ENCODE data around the gene COL28A1. TPM values are rescaled to one million over a fixed set of nuclear protein-coding genes. Genes with fewer than 3 reads are reported as not detected.
"Not testable (repeated sequence)": the region's sequence is repeated elsewhere in the genome, so short reads cannot be mapped to it uniquely, and the experiment has no call there.

Gene COL28A1
- total RNA-seq, 3 donors from 2014 or later (not counting 1 experiment from before 2014, with no cell fraction given): 0.28 to 0.84 (median 0.45) TPM

DNA sequence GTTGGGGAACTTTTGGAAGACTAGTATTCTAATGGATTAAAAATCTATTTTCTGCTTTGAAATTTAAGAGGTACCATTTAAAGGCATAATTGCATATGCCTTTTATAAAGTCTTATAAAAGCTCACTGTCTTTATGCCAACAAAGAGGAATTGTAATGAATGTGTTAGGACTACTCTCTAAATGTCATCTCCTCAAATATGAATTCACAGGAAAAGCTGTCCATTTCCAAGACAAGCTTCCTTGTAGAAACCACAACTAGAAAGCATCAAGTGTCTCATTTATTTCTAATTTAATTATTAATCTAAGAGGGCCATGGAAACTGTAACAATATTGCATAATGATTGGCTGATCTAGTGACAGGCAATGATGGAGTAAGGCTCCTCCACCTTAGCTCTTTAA lies 130.2 kb downstream of the COL28A1 start:
- peaks cover 4 to 6% of the 10 kb centered on the region in 2 donors for H3K27me3 Mint-ChIP-seq (ENCODE audit: low read depth in 2 of 2)
- Histone ChIP-seq H3K27me3 (ENCODE audit: control insufficient read depth, insufficient read depth, low read length) (no peaks in the 10 kb centered on the region), H3K4me3 (ENCODE audit: low read length) (no peak overlapping the region), H3K4me1 (ENCODE audit: control insufficient read depth, insufficient read depth, low read length) (no peaks in the 10 kb centered on the region), H3K9me3 (ENCODE audit: control insufficient read depth, insufficient read depth, low read length) (no peaks in the 10 kb centered on the region), H3K36me3 (ENCODE audit: control insufficient read depth, insufficient read depth, low read length) (no peaks in the 10 kb centered on the region), H3K27ac (ENCODE audit: low read length) (no peak overlapping the region)
- ATAC-seq (no peak), DNase-seq (no peak)
- H3K27ac Mint-ChIP-seq: no peak overlapping the region
- intact Hi-C loops (cut with micrococcal nuclease): no loop called here
- no peaks in the 10 kb centered on the region for H3K4me1 Mint-ChIP-seq
- no peaks in the 10 kb centered on the region for H3K9me3 Mint-ChIP-seq
- peaks cover 5% of the 10 kb centered on the region for H3K36me3 Mint-ChIP-seq
- TF ChIP-seq, protein P1, sequence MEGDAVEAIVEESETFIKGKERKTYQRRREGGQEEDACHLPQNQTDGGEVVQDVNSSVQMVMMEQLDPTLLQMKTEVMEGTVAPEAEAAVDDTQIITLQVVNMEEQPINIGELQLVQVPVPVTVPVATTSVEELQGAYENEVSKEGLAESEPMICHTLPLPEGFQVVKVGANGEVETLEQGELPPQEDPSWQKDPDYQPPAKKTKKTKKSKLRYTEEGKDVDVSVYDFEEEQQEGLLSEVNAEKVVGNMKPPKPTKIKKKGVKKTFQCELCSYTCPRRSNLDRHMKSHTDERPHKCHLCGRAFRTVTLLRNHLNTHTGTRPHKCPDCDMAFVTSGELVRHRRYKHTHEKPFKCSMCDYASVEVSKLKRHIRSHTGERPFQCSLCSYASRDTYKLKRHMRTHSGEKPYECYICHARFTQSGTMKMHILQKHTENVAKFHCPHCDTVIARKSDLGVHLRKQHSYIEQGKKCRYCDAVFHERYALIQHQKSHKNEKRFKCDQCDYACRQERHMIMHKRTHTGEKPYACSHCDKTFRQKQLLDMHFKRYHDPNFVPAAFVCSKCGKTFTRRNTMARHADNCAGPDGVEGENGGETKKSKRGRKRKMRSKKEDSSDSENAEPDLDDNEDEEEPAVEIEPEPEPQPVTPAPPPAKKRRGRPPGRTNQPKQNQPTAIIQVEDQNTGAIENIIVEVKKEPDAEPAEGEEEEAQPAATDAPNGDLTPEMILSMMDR (IDR thresholded peaks at IDR 0.05): no peak
- no peak overlapping the region for H3K4me3 Mint-ChIP-seq

DNA sequence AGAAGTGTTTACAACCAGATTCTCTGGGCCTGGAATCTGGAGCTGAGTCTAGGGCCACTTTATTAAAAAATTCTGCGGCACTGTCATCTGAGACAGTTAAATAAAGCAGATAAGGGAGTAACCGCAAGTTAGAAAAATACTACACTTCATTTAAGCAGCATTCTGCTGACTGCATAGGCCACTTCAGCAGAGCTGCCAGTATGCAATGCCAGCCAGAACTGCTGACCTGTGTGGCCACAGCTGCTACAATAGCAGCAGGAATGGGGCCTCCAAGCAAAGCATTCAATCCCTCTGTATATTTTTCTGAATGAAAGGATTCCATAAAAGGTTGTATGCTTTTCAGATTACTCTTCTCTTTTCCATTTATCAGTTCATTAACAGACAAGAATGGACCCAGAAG lies 136.0 kb downstream of the COL28A1 start:
- Mint-ChIP-seq H3K4me1 (no peaks in the 10 kb centered on the region), H3K36me3 (no peaks in the 10 kb centered on the region), H3K27ac (no peak overlapping the region), H3K4me3 (no peak overlapping the region), H3K9me3 (no peaks in the 10 kb centered on the region), H3K27me3 (ENCODE audit: low read depth in 2 of 2) (peaks cover 4 to 6% of the 10 kb centered on the region in 2 donors)
- TF ChIP-seq, protein P1 (IDR thresholded peaks at IDR 0.05): no peak
- Histone ChIP-seq H3K27ac (ENCODE audit: low read length) (no peak overlapping the region), H3K4me1 (ENCODE audit: control insufficient read depth, insufficient read depth, low read length) (no peaks in the 10 kb centered on the region), H3K9me3 (ENCODE audit: control insufficient read depth, insufficient read depth, low read length) (no peaks in the 10 kb centered on the region), H3K36me3 (ENCODE audit: control insufficient read depth, insufficient read depth, low read length) (no peaks in the 10 kb centered on the region), H3K4me3 (ENCODE audit: low read length) (no peak overlapping the region), H3K27me3 (ENCODE audit: control insufficient read depth, insufficient read depth, low read length) (no peaks in the 10 kb centered on the region)
- ATAC-seq (no peak), DNase-seq (no peak)
- WGBS (ENCODE audit: insufficient coverage): 95% methylated on average over 2 of the region's 2 CpGs
- intact Hi-C loops (cut with micrococcal nuclease): no loop called here

DNA sequence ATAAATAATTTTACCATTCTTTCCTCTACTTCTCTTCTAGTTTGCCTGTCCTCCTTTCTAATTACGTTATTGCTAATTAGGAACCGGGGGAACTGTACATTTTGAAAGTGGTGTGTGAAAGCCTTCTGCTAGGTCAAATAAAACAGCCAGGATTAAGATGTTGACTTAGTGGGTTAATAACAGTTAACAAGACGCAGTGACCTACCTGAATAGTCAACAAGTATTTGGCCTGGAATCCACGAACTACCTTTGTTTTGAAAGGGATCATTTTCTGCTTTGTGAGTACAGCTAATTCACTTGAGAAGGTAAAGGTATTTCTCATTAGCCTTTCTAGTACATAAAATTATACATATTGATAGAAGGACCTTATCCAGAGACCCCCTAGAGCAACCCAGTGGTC lies 139.9 kb downstream of the COL28A1 start:
- DNase-seq (no peak), ATAC-seq (no peak)
- H3K9me3 Mint-ChIP-seq: peaks cover 4 to 12% of the 10 kb centered on the region in 2 donors
- TF ChIP-seq, protein P1 (IDR thresholded peaks at IDR 0.05): no peak
- intact Hi-C loops (cut with micrococcal nuclease): no loop called here
- Histone ChIP-seq H3K27me3 (ENCODE audit: control insufficient read depth, insufficient read depth, low read length) (no peaks in the 10 kb centered on the region), H3K9me3 (ENCODE audit: control insufficient read depth, insufficient read depth, low read length) (no peaks in the 10 kb centered on the region), H3K36me3 (ENCODE audit: control insufficient read depth, insufficient read depth, low read length) (no peaks in the 10 kb centered on the region), H3K4me3 (ENCODE audit: low read length) (no peak overlapping the region), H3K27ac (ENCODE audit: low read length) (no peak overlapping the region), H3K4me1 (ENCODE audit: control insufficient read depth, insufficient read depth, low read length) (no peaks in the 10 kb centered on the region)
- peaks cover 19% of the 10 kb centered on the region for H3K36me3 Mint-ChIP-seq
- H3K27ac Mint-ChIP-seq: no peak overlapping the region
- peaks cover 3 to 24% of the 10 kb centered on the region in 2 donors for H3K27me3 Mint-ChIP-seq (ENCODE audit: low read depth in 2 of 2)
- no peaks in the 10 kb centered on the region for H3K4me1 Mint-ChIP-seq
- 92% methylated on average over 4 of the region's 4 CpGs for WGBS (ENCODE audit: insufficient coverage)
- no peak overlapping the region for H3K4me3 Mint-ChIP-seq

DNA sequence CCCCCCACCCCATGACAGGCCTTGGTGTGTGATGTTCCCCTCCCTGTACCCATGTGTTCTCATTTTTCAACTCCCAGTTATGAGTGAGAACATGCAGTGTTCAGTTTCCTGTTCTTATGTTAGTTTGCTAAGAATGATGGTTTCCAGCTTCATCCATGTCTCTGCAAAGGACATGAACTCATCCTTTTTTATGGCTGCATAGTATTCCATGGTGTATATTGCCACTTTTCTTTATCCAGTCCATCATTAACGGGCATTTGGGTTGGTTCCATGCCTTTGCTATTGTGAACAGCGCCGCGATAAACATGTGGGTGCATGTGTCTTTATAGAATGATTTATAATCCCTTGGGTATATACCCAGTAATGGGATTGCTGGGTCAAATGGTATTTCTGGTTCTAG lies 147.5 kb downstream of the COL28A1 start:
- H3K27ac ChIP-seq (ENCODE audit: low read length); DNase-seq; H3K9me3 ChIP-seq (ENCODE audit: control insufficient read depth, insufficient read depth, low read length); H3K4me1 ChIP-seq (ENCODE audit: control insufficient read depth, insufficient read depth, low read length); H3K4me1 Mint-ChIP-seq; H3K36me3 ChIP-seq (ENCODE audit: control insufficient read depth, insufficient read depth, low read length); ATAC-seq; H3K27me3 ChIP-seq (ENCODE audit: control insufficient read depth, insufficient read depth, low read length); H3K4me3 ChIP-seq (ENCODE audit: low read length); intact Hi-C loops (cut with micrococcal nuclease); H3K27ac Mint-ChIP-seq; H3K4me3 Mint-ChIP-seq: not testable (repeated sequence)
- H3K9me3 Mint-ChIP-seq: peaks cover 4 to 13% of the 10 kb centered on the region in 2 donors
- peaks cover 26% of the 10 kb centered on the region for H3K36me3 Mint-ChIP-seq
- H3K27me3 Mint-ChIP-seq (ENCODE audit: low read depth in 2 of 2): peaks cover 3 to 24% of the 10 kb centered on the region in 2 donors
- 83% methylated on average over 1 of the region's 4 CpGs for WGBS (ENCODE audit: insufficient coverage)

All from natural killer cell (primary cell).